HAP-1 (cell line): ENCODE data around the gene CIAPIN1.
"Not testable (repeated sequence)": the region's sequence is repeated elsewhere in the genome, so short reads cannot be mapped to it uniquely, and the experiment has no call there.

Source experiments
- DNase-seq, 2 experiments: peaks; one replicate each; pipeline ENCODE4 v3.0.0-alpha.2; 2016 to 2020; ENCODE audit warnings: low spot score in 2 of 2
- H3K27me3 ChIP-seq: fragments of 250-450 bp; sonication (Bioruptor Pico); 2 replicates; pipeline ENCODE4 v1.5.1; 2020; ENCODE audit warnings: low read depth, mild to moderate bottlenecking, moderate library complexity
- H3K36me3 ChIP-seq: fragments of 250-450 bp; sonication (Bioruptor Pico); replicated peaks from 2 replicates; pipeline ENCODE4 v1.5.1; 2020; ENCODE audit warnings: mild to moderate bottlenecking
- H3K4me1 ChIP-seq: fragments of 250-450 bp; sonication (Bioruptor Pico); 2 replicates; pipeline ENCODE4 v1.5.1; 2020; ENCODE audit warnings: mild to moderate bottlenecking
- H3K4me3 ChIP-seq: fragments of 250-450 bp; sonication (Bioruptor Pico); 2 replicates; pipeline ENCODE4 v1.5.1; 2020; ENCODE audit warnings: mild to moderate bottlenecking, moderate library complexity
- H3K9me3 ChIP-seq: fragments of 250-450 bp; sonication (Bioruptor Pico); 2 replicates; pipeline ENCODE4 v1.5.1; 2020; ENCODE audit warnings: mild to moderate bottlenecking, moderate library complexity
- in situ Hi-C: fragments of 300-500 bp; cut with MboI; formaldehyde crosslinking; loops from 3 replicates; pipeline ENCODE4 v1.14.3; 2020; ENCODE audit warnings: low sequenced_read_pairs, inconsistent platforms, mixed read lengths

The CIAPIN1 gene

DNA sequence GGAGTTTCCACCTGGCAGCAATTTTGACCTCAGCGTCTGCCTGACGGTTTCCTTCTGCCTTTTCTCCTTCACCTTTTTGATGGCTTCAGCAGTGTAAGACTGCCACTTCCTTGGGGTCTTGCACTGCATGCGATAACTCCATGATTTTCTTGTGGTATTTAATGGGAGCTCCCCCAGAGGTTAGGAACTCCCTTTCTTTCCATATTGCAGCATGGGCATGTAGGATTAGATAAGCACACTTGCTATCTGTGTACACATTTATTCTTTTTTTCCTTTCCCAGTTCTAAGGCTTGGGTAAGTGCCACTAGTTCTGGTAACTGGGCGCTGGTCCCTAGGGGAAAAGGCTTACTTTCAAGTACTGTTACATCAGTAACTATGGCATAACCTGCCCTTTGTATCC, 49.7 kb downstream of the CIAPIN1 start:
- in situ Hi-C loops, H3K27me3 ChIP-seq, H3K9me3 ChIP-seq, H3K4me1 ChIP-seq, DNase-seq, H3K4me3 ChIP-seq, H3K36me3 ChIP-seq: not testable (repeated sequence)

DNA sequence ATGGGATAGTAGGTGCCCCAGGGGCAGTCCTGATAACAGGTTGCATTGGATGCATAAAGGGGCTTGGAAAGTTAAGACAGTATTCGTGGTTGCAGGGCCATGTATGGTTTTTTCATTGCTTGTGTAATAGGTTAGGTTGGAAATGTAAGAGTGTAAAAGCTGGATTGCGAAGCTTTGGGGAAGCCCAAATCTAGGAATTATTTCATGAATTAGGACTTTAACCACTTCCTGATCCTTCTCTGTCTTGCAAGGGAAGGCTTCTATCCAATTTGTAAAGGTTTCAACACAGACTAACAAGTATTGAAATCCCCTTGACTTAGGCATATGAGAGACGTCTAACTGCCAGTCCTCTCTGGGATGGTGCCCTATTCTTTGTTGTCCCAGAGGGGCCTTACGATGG, 50.4 kb downstream of the CIAPIN1 start:
- no peak for DNase-seq
- Histone ChIP-seq H3K27me3 (no peaks in the 10 kb centered on the region), H3K36me3 (no peaks in the 10 kb centered on the region), H3K4me3 (no peak overlapping the region), H3K9me3 (no peaks in the 10 kb centered on the region), H3K4me1 (no peaks in the 10 kb centered on the region)
- in situ Hi-C loops, result no loop called here

DNA sequence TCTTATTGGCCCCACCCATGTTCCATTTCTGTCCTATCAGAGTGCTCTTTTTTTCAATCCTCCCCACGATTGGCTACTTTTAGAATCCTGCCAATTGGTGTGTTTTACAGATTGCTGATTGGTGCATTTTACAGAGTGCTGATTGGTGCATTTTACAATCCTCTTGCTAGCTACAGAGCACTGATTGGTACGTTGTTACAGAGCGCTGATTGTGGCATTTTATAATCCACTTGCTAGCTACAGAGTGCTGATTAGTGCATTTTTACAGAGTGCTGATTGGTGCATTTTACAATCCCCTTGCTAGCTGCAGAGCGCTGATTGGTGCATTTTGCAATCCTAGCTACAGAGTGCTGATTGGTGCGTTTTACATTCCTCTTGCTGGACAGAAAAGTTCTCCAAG, 52.2 kb downstream of the CIAPIN1 start:
- peaks cover 11% of the 10 kb centered on the region for H3K27me3 ChIP-seq
- H3K9me3 ChIP-seq, result no peaks in the 10 kb centered on the region
- no peaks in the 10 kb centered on the region for H3K36me3 ChIP-seq
- in situ Hi-C loops, result no loop called here
- no peak for DNase-seq
- H3K4me1 ChIP-seq, result no peaks in the 10 kb centered on the region
- H3K4me3 ChIP-seq, result no peak overlapping the region

DNA sequence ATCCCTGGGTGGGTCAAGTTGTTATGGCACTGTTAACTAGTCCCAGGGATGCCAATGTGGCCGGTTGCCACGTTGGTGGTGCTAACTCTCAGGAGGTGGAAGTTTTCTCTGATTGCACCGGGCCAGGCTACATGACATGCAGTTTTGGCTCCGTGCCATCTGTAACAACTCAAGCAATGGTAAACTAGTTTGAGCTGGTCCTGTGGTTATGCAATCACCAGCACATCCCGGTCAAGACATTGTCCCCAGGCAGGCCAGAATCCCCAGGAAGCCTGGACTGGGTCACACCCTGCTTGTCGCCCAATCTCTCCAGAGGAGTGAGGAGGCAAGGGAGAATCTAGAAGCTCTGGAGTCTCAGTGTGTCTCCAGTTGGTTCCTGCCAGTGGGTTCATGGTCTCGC, 52.7 kb downstream of the CIAPIN1 start:
- no peaks in the 10 kb centered on the region for H3K36me3 ChIP-seq
- no peak for DNase-seq
- H3K27me3 ChIP-seq, result peaks cover 16% of the 10 kb centered on the region
- no peaks in the 10 kb centered on the region for H3K9me3 ChIP-seq
- H3K4me1 ChIP-seq, result no peaks in the 10 kb centered on the region
- H3K4me3 ChIP-seq, result no peak overlapping the region
- in situ Hi-C loops, result no loop called here

DNA sequence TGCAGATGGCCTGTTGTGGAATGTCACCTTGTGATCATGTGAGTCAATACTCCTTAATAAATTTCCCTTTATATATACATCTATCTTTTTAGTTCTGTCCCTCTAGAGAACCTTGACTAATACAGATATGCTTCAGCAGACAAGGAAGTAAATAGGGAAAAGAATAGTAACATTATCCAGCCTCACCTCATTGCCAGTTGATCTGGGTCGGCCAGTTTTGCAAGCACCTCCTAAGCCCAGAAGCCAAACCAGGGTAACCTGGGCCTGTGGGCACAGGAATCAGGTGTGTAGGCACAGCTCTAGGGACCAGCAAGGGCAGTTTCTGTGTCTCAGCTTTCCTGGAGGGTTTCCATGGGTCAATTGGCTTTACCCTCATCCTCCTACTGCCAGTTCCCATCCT, 54.5 kb downstream of the CIAPIN1 start:
- Histone ChIP-seq H3K4me1 (no peaks in the 10 kb centered on the region), H3K9me3 (no peaks in the 10 kb centered on the region), H3K36me3 (no peaks in the 10 kb centered on the region), H3K4me3 (no peak overlapping the region), H3K27me3 (peaks cover 16% of the 10 kb centered on the region)
- DNase-seq, result no peak
- in situ Hi-C loops, result no loop called here

DNA sequence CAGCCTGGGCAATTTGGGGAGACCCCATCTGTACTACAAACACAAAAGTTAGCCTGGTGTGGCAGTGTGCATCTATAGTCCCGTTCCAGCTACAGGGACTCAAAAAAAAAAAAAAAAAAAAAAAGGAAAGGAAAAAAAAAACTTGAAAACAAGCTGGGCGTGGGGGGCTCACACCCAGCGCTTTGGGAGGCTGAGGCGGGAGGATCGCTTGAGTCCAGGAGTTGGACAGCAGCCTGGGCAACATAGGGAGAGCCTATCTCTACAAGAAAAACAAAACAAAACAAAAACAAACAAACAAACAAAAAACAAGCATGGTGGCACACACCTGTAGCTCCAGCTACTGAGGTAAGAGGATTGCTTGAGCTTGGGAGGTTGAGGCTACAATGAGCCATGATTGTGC, 55.5 kb downstream of the CIAPIN1 start:
- H3K9me3 ChIP-seq, result no peaks in the 10 kb centered on the region
- H3K27me3 ChIP-seq, result peaks cover 16% of the 10 kb centered on the region
- no peak overlapping the region for H3K4me3 ChIP-seq
- in situ Hi-C loops, result no loop called here
- H3K36me3 ChIP-seq, result no peaks in the 10 kb centered on the region
- DNase-seq, result no peak
- no peaks in the 10 kb centered on the region for H3K4me1 ChIP-seq

DNA sequence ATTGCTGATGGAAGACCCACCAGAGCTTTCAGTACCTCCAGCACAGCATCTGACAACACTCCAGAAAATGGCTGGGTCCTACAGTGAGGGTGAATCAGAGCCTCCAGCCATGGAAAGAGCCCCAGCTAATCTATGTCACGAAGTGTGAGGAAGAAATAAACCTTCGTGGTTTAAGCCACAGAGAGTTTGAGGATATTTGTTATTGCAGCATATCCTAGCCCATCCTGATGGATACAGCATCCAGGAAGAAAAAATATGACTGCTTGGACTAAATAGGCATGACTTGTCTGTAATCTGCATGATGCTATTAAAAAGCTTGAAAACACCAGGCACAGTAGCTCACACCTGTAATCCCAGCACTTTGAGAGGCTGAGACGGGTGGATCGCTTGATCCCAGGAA, 55.9 kb downstream of the CIAPIN1 start:
- no peaks in the 10 kb centered on the region for H3K9me3 ChIP-seq
- peaks cover 16% of the 10 kb centered on the region for H3K27me3 ChIP-seq
- no peak for DNase-seq
- H3K4me3 ChIP-seq, result no peak overlapping the region
- H3K36me3 ChIP-seq, result no peaks in the 10 kb centered on the region
- in situ Hi-C loops, result no loop called here
- no peaks in the 10 kb centered on the region for H3K4me1 ChIP-seq

DNA sequence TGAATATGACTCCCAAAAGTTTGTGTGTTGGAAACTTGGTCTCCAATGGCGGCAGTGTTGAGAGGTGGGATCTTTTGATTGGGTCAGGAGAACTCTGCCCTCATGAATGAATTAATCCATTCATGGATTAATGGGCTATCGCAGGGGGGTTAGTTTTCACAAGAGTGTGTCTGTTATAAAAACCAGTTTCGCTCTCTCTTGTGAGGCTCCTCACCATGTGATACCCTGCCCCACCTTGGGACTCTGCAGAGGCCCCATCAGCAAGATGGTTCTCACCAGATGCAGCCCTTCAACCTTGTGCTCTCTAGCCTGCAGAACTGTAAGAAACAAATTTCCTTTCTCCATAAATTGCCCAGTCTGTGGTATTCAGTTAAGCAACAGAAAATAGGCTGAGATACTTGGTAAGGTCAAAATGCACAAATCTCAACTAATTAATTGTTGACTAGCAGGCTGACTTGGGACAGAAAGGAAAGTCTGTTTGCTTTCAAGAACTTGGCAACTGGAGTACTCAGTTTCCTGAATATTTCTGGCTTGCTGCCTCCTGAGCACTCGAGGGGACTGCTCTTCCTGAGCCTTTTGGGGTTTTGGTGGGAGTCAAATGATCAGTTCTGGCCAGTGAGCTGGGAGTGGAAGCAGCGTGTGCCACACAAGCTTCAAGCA, 56.4 kb downstream of the CIAPIN1 start:
- DNase-seq, result no peak
- H3K4me3 ChIP-seq, result no peak overlapping the region
- in situ Hi-C loops, result no loop called here

DNA sequence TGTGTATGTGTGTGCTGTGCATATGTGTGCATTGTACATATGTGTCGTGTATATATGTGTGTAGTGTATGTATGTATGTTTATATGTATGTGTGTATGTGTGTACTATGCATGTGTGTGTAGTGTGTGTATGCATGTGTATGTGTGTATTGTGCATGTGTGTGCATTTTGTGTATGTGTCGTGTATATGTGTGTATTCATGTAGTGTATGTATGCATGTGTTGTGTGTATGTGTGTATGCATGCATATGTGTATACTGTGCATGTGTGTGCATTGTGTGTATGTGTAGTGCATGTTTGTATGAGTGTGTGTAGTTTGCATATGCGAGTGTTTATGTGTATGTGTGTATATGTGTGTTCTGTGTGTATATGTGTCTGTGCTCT, 58.1 kb downstream of the CIAPIN1 start:
- no peaks in the 10 kb centered on the region for H3K4me1 ChIP-seq

More for the DNA sequence above, 56.4 kb downstream of the CIAPIN1 start:
- Histone ChIP-seq H3K36me3 (no peaks in the 10 kb centered on the region), H3K9me3 (no peaks in the 10 kb centered on the region), H3K4me1 (no peaks in the 10 kb centered on the region), H3K27me3 (peaks cover 16% of the 10 kb centered on the region)

DNA sequence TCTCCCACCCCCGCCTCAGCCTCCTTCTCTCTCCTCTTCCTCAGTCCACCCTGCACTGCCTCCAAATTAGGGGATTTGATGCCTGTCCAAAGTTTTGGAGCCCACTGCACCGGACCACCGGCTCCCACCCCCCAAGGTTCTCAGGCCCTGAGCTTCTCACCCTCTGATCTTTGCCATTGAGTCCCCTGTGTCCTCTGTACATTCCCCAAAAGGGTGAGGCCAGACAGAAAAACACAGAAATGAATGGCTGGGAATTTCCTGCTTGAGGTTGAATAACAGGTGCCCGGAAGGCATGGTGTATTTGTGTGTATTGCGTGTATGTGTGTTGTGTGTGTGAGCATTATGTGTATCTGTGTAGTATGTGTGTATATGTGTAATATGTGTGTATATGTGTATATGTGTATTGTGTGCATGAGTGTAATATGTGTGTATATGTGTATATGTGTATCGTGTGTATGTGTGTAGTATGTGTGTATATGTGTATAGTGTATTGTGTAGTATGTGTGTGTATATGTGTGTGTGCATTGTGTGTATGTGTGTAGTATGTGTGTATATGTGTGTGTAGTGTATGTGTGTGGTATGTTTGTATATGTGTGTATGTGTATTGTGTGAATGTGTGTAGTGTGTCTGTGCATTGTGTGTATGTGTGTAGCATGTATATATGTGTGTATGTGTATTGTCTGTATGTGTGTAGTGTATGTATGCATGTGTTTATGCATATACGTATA, 58.7 kb downstream of the CIAPIN1 start:
- Histone ChIP-seq H3K27me3 (peaks cover 16% of the 10 kb centered on the region), H3K9me3 (no peaks in the 10 kb centered on the region), H3K4me1 (no peaks in the 10 kb centered on the region), H3K36me3 (no peaks in the 10 kb centered on the region), H3K4me3 (no peak overlapping the region)
- no peak for DNase-seq
- in situ Hi-C loops, result no loop called here

More for the DNA sequence above, 58.1 kb downstream of the CIAPIN1 start:
- no peaks in the 10 kb centered on the region for H3K9me3 ChIP-seq
- in situ Hi-C loops, result no loop called here
- H3K4me3 ChIP-seq, result no peak overlapping the region
- no peak for DNase-seq
- H3K36me3 ChIP-seq, result no peaks in the 10 kb centered on the region
- H3K27me3 ChIP-seq, result peaks cover 16% of the 10 kb centered on the region

DNA sequence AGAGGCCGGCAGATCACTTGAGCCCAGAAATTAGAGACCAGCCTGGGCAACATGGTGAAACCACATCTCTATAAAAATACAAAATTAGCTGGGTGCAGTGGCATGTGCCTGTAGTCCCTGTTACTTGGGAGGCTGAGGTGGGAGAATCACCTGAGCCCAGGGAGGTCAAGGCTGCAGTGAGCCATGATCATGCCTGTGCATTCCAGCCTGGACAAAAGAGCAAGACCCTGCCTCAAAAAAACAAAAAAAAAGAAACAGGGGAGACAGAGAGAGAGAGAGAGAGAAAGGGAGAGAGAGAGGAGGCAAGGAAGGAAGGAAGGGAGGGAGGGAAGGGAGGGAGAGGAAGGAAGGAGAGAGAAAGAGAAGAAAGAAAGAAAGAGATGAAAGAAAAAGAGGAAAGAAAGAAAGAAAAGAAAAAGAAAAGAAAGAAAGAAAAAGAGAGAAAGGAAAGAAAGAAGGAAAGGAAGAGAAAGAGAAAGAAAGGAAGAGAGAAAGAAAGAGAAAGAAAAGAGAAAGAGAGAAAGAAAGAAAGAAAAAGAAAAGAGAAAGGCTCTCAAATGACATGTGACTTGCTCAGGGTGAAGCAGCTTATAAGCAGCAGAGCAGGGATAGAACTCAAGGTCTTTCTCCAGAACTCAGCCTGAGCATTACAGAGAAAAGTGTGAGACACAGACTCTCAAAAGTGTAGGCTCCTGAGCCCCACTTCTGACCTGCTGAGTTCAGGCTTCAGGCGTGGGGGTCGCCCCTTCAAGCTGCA, 59.4 kb downstream of the CIAPIN1 start:
- Histone ChIP-seq H3K36me3 (no peaks in the 10 kb centered on the region), H3K4me3 (no peak overlapping the region), H3K9me3 (no peaks in the 10 kb centered on the region), H3K4me1 (no peaks in the 10 kb centered on the region), H3K27me3 (peaks cover 16% of the 10 kb centered on the region)
- DNase-seq, result no peak
- in situ Hi-C loops, result no loop called here

DNA sequence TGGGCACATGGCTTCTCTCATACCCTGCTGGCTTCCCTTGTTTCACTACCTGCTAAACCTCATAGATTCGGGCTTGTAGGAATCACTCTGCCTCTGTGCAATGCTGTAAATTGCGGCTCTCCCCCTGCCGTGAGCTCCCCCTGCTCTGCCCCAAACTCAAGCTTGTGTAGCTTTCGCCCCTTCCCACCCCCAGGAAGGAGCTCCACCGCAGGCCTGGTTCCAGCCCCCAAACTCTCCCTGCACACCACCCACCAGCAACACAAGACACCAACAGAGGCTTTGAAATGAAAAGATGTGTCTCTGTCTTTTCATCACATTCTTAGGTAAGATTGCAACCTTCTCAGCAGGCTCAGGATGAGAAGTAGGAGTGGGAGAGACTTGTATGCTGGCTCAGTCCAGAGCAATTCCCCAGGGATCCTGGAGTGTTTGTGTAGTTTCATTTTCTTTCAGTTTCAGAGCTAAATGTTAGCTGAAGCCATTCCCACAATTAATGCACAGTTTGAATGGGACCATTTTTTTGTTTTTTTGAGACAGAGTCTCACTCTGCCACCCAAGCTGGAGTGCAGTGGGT, 60.7 kb downstream of the CIAPIN1 start:
- in situ Hi-C loops, result no loop called here
- DNase-seq, result no peak
- no peaks in the 10 kb centered on the region for H3K4me1 ChIP-seq

DNA sequence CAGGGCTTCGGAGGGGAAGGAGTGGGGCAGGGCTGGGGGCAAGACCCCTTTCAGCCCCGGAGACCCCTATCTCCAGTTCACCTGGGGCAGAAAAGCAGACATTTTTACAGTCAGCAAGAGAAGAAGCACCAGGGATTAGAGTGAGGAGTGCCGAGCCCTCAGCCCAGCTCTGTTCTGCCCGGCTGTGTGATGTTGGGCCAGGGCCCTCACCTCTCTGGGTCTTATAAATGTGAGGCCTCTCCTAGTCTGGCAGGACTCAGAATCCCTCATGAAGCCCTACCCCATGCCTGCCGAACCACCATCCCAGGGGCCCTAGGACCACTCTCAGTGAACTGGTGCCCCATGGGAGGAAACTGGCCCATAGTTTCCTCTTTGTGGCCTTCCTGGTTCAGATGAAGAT, 62.1 kb downstream of the CIAPIN1 start:
- in situ Hi-C loops, result no loop called here
- H3K27me3 ChIP-seq, result peaks cover 5% of the 10 kb centered on the region
- no peaks in the 10 kb centered on the region for H3K9me3 ChIP-seq
- DNase-seq, result no peak
- no peaks in the 10 kb centered on the region for H3K4me1 ChIP-seq
- H3K36me3 ChIP-seq, result no peaks in the 10 kb centered on the region
- no peak overlapping the region for H3K4me3 ChIP-seq

More for the DNA sequence above, 60.7 kb downstream of the CIAPIN1 start:
- no peak overlapping the region for H3K4me3 ChIP-seq
- H3K9me3 ChIP-seq, result no peaks in the 10 kb centered on the region
- H3K36me3 ChIP-seq, result no peaks in the 10 kb centered on the region
- peaks cover 16% of the 10 kb centered on the region for H3K27me3 ChIP-seq
